Stimulated activated CD8-positive, alpha-beta memory T cell treated with anti-CD3 and anti-CD28 coated beads, Interleukin-4, amount 100 ng/mL, for 48 hours (primary cell): Measurements from ENCODE around the gene TSPOAP1.

Experiments
- DNase-seq: peaks from one replicate; pipeline ENCODE4 v3.0.0-alpha.2; 2020

TSPOAP1 gene

DNA sequence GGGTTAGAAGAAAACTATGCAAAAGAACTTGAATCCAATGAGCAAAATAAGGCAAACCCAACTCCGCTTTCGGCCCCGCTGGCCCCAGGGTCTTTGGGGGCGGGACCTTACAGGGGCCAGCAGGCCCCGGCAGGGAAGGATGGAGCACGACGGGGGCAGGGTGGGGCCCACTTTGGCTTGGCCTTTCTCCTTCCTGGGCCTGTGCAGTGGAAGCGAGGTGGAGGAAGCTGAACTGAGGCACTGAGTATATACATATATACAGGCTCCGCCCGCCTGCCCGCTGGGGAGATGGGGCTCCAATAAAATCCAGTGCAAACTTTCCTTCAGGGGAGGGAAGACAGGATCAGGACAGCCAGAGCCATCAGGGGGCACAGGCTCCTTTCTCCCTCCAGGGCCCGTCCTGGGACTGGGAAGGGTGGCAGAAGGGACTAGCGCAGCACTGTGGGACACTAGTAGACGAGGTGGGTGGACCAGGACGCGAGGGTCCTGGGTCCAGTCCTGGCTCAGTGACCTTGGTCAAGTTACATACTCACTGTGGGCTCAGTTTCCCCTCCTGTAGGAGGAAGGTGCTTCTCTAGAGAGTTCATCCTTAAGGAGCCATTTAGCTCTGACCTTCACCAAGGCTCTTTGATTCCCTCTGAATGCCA, 27.0 kb downstream of the TSPOAP1 start:
- no peak for DNase-seq

DNA sequence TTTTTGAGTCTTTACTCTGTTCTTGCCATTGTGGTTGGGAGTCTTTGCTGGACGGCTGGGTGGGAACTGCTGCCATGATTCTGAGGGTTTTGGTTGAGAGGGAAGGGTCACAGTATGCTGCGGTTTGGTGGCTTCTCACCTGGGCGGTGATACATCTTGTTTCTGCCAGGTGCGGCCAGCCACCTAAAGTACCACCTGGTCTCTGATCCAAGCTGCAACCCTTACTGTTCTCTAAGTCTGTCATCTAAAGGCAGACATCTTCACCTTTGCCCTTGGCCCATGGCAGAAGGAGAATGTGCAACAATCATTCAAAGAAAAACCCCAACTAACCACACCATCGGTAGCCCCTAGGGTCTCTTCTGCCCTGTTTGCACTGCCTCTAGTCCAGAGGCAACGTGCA, 28.3 kb downstream of the TSPOAP1 start:
- peak; percentile 10 for DNase-seq

DNA sequence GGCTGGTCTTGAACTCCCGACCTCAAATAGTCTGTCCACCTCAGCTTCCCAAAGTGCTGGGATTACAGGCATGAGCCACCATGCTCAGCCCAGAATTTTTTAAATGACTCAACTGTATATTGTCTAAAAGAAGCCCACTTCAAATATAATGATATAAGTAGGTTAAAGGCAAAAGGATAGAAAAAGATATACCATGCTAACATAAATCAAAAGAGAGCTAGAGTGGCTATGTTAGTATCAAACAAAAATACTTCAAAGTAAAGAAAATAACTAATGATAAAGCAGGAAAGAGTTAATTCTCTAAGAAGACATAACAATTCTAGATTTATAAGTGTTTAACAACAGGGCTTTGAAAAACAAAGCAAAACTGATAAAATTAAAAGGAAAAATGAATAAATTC, 34.6 kb downstream of the TSPOAP1 start:
- DNase-seq, result no peak

DNA sequence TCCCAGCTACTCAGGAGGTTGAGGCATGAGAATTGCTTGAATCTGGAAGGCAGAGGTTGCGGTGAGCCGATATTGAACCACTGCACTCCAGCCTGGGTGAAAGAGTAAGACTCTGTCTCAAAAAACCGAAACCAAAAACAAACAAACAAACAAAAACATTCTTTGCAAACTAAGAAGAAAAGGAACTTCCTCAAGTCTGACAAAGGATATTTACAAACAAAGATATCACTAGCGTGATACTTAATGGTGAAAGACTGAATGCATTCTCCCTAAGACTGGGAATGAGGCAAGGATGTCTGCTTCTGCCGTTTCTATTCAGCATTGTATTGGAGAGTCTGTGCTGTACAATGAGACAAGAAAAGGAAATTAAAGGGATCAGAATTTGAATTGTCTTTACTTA, 37.3 kb downstream of the TSPOAP1 start:
- DNase-seq, result no peak

DNA sequence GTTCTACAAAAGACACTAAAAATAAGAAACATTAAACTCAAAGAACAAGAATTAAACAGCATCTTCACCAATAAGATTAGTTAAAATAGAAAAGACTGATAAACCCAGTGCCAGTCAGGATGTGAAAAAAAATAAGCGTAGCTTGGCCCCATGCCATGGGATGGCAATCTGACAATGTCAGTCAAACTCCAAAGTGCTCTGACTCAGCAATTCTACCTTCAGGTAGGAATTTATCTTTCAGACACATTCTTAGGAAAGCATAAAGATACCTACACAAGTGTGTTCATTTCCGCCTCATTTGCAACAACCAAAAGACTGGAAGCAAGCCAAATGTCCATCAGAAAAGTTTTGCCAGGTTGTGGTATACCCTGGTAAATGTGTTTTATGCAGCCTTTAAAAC, 38.7 kb downstream of the TSPOAP1 start:
- peak; percentile 5 for DNase-seq

DNA sequence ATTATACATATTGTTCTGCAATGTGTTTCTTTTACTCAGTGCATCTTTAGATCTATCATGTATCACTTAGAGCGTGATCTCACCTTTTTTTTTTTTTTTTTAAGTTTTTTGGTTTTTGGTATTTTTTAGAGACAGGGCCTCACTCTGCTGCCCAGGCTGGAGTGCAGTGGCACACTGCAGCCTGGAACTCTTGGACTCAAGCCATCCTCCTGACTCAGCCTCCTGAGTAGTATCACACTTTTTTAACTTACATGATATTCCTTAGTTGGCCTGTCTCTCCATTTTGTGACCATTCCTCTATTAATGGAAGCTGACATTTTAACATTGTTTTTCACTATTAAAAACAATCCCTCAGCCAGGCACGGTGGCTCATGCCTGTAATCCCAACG, 43.2 kb downstream of the TSPOAP1 start:
- no peak for DNase-seq

DNA sequence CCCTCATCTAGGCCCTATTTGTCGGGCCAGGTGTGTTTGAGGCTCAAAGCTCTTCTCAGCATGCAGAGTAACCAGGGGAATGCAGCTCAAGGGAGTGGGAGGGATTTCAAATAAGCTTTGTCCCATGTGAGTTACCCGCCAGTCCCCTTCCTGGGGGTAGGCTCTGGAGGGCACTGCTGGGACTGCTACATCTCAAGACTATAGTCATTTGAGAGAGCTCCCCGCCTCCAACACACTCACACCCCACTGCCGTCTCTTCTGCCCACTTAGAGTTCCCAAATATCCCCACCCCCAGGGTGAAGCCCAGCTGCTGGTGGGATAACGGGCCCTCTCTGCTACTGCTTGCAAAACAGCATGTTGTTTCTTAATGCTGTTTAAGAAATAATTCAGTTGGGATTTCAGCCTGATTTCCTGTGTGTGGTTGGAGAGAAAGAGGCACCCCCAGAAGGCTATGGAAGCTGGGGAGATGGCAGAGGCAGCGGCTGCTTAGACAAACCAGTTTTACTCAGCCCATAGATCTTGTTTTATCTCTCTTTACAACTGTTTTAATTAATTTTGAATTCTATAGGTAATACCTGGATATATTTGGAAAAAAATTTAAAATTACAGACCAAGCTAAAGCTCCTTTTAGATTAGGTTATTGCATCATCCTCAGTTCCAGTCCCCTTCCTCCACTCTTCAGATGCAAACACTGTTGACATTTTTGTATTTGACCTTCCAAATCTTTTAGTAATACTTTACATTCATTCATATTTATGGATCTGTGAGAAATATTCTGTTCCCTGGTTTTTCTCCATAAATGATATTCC, 43.8 kb downstream of the TSPOAP1 start:
- DNase-seq, result no peak

DNA sequence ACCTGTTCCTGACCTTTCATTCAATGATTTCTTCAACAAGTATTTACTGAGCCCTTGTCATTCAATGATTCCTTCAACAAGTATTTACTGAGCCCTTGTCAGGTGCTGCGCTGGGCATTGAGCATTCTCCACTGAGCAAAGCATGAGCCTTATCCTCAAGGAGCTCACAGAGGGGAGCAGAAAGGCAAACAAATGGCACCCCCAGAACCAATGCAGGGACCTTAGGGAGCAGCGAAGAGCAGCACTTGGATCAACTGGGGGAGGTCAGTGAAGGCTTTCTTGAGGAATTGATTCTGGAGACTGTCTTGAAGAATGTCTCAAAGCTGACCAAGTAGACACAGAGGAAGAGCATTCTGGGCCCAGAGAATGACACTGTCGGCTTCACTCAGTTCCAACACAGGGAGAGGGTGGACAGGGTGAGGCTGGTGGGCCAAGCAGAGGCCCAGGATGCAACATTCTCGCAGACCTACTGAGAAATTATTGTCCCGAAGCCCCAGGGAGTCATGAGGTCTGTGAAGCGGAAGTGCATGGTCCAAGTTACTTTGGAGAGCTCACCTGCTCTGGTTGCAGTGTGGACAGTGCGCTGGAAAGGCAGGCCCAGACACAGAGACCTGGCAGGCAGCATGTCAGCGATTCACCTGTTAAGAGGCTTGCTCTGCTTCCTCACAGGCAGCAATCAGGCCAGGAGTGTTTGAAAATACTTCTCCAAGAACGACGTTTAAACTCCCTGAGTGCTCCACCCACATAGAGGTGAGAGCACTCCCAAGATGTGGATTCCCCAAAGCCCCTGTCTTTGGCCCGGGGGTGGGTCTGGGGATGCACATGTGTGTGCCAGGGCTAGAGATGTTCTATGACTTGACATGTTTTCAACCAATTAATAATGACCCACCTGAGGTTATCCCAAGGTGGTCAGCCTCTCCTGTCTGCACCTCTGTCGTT, 44.7 kb downstream of the TSPOAP1 start:
- DNase-seq, result no peak

DNA sequence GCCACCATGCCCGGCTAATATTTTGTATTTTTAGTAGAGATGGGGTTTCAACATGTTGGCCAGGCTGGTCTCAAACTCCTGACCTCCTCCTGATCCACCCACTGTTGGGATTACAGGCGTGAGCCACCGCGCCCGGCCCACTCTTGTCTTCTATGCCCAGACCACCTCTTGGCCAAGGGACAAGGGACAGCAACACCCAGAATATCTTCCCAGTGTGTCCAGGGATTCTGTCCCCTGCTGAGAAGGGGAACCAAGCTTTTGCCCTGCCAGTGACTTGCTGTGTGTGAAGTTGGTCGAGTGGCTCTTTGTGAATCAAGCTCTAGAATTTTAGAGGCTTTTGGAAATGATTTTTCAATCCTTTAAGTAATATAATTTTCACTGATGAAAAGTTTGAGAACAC, 46.2 kb downstream of the TSPOAP1 start:
- DNase-seq, result no peak

DNA sequence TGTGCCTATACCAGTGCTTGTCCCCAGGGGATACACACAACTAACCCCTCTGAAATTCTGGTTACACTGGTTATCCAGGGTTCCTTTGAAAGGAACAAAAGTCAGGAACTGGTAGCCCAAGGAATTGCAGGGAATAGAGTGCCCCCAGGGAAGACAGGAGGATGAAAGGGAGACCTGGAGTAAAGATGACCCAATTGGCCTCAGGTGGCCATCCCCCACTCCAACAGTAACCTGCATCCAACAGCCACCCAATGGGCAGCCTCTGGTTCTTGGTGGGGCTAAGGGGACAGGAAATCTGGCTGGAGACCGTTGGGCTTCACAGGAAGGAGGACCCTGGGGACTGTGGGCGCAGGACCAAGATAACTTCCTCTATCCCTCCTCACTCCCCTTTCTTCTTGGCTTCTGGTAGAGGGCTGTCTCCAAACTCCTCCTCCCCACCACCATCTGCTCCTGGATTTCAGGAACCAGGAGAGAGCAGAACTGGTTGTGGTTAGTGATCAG, 47.0 kb downstream of the TSPOAP1 start:
- DNase-seq, result no peak

DNA sequence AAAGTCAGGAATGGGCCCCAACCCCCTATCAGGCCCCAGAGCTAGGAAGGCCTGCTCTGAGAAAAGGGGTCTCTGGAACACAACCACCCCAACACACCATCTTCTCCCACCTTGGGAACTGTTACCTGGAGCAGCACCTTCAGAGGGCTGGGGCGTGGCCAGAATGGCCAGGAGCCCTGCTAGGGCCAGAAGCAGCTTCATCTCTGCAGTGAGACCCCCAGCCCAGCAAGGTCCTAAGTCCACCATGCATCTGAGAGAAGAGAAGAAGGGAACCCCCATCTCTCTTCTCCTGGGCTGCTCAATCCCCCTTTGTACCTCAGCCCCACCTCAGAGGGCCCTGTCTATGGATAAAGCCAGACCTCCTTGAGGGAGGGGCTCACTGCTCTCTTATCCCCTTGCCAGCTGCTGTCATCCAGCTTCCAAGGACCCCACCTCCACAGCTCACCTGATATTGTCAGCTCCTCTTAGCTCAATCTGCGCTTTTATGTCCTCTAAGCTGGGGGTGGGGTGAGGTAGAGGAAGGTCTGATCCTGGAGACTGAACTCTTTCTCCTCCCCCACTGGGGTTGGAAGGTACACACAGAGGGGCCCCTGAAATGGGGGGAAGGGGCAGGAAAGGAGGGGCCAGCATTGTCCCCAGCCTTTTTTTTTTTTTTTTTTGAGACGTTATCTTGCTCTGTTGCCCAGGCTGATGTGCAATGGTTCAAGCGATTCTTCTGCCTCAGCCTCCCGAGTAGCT, 47.9 kb downstream of the TSPOAP1 start, which contains the start of gene MPO:
TSS of gene MPO (minus strand) at position 456 of the 738 bp plus-strand sequence. CDS start at position 279, 177 bp downstream.
- no peak for DNase-seq

DNA sequence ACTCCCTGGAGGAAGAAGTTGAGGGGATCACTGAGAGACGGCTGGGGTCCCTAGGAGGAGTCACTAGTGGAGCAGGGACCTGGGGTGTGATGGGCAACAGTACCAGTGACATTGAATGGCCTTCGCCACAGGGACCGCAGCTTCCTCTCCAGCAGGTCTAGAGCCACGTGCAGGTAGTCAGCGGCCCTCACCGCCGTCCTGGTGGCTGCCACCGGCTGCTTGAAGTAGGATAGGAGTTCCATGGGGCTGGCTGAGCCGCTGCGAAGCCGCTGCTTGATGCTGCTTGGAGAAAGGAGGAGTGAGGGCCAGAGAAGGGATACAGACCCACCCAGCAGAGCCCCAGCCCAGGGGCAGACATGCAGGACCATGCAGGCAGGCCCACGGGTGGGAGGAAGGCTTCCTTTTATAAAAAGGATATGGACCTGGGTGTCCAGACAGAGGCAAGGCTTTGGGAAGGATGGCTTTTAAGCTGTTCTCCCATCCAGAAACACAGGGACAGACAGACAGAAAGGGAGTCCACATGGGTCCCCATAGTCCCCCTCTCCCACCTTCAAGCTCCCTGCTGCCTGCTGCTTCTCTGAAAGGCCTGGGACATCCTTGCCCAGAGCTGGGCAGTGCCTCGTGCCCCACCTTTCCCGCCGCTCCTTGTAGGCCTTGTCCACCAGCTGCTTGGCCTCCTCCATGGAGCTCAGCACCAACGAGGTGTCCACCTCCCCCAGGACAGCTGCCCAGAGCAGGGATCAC, 48.7 kb downstream of the TSPOAP1 start:
- DNase-seq, result no peak

DNA sequence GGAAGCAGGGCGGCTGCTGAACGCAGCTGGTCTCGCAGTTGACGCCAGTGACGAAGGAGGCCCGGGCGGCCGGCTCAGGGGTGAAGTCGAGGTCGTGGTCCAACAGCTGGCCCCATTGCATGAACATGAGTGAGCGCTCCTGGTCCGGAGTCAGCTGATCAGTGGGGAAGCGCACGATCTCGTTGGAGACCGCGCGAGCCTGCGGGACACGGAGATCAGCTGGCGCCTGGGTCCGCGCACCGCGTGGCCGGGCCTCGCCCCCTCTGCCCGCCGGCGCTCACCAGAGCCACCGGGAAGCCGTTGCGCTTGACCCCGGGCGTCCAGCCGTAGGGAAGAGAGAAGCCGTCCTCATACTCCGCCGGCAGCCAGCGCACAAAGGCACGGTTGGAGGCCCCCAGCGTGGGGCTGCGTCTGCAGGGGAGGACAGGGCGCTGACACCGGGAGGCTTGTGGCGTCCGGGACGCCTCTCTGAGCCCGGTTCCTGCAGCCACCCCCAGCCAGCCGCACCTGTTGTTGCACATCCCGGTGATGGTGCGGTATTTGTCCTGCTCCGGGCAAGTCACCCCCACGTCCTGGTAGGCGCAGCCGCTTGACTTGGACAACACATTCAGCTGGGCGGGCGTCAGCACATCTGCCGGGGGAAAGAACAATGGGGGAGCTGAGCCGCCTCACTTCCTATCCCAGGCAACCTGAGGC, 49.4 kb downstream of the TSPOAP1 start:
- DNase-seq, result no peak

DNA sequence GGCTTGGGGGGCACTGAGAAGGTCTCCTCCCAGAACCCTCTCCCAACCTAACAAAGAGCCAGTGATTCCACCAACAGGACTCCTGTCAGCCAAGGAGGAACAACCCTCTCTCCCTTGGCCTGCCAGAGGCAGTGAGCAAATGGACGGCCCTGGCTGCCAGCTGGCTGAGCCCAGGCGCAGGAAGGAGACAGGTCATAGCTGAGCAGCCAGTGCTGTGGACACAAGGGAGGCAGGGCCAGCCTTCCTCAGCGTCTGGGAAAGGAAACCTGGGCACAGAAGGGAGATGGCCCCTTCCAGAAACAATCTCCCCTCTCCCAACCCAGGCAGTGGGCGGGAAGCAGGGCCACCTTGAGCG, 50.0 kb downstream of the TSPOAP1 start:
- DNase-seq, result no peak

DNA sequence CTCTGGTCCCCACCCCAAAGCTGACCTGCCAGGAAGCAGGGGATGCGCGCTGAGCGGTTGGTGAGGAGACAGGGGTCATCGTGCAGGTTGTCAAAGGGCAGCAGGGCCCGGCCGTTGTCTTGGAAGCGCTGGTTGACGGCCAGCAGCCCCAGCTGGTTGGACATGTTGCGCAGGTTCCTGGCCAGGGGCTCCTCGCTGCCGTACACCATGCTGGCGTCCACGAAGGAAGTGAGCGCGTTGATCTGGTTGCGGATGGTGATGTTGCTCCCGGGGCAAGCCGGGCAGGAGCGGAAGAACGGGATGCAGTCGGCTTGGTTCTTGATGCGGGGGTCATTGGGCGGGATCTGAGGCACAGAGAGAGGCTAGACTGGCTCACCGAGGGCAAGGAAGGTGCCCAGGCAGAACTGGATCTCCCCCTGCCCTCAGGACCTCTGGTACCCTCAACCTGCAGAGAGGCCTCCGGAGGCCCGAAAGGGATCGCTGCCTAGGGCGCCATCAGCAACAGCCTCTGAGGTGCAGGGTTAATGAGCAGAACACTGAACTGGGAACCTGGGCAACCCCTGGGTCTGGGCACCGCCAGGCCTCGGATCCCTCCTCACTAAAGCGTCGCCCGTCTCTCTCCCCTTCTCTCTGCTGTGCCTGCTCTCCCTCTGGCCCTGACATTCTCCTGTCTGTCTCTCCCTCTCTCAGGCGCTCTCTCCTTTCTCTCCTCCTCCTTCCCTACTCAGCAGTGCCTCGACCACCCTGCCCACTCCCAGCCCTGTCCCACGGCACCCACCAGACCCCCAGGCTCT, 50.6 kb downstream of the TSPOAP1 start:
- no peak for DNase-seq

DNA sequence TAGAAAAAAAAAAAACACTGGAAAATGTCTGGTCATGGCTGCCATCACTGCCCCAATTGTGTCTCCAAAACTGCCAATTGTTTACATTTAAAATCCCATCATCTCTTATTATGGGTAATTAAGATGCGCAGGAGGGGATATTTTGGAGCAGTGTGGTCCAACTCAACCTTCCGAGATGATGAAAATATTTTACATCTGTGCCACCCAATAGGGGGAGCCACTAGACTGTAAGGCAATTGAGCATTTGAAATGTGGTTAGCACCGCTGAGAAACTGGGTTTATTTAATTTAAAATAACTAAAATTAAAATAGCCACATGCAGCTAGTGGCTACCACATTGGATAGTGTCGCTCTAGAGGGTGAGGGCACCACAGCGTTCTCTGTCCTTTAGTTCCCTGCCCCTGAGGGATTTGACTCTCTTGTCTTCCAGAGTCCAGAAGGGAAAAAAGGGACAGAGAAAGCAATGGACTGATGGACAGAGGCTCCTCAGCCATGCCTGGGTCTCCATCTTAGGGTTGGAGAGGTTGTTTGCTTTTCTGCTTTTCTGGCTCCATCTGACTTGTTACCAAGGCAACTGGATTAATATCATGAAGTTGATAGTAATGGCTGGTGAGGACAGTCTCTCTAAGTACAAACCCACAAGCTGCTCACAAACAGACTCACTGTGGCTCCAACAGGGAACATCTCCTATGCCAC, 51.3 kb downstream of the TSPOAP1 start:
- no peak for DNase-seq

DNA sequence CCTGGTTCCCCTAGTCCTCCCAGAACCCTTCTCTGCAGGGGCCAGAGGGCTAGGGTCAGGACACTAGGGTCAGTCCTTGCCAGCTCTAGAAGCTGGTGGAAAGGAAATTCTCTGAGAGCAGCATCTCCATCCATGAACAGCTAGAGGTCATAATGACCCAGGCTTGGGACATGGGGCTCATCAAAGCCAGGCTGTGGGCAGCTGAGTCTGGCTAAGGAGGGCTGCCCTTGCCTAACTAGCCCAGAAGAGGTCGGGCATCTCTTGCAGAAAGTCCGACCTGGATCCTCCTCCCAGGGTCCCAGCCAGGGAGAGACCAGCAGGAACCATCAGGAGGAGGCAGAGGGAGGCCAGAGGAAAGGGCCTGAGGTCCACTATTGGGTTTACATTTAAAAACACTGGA, 52.2 kb downstream of the TSPOAP1 start:
- DNase-seq, result no peak

DNA sequence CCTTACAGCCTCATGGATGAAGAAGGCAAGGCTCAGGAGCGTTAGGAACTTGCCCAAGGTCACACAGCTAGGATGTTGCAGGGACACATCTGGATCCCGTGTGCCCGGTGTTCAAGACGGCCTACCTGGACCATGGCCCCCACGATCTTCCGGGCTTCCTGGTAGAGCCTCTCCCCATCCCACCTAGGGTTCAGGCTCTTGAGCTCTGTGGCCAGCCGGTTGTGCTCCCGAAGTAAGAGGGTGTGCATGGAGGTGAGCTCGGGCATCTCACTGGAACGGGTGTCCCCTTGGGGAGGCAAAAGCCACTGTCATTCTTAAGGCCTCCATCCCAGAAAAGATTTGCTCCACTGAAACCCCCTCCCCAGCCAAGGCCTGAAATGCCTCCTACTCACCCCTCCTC, 53.2 kb downstream of the TSPOAP1 start:
- DNase-seq, result no peak

DNA sequence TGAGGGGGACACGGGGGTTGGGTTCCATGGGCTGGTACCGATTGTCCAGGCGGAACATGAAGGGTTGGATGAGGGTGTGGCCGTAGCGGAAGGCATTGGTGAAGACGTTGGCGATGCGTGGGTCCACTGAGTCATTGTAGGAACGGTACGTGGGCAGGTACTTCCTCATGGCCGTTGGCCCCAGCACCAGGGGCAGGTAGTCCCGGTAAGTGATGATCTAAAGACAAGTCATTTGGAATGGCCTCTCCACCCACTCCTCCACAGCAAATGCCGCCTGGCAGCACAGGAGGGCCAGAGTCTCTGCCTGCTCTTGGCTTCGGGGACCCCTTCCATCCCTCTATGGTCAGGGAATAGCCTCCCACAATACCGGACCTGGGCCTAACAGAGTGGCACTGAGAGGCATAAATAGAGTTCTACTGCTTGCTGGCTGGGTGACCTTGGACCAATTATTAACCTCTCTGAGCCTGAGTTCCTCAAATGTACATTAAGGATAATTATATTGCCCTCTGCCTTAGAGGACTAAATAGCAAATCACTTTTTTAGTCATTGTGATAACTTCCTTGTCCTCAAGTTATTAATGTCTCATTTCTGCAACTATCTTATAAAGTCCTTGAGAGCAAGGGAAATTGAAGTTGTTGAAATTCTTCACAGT, 55.0 kb downstream of the TSPOAP1 start:
- no peak for DNase-seq
